Ovary (tissue), 9 donors: ENCODE data around the gene CCDC152. TPM values are rescaled to one million over a fixed set of nuclear protein-coding genes. Genes with fewer than 3 reads are reported as not detected.

Experiments
- DNase-seq, 5 donors: peaks; one replicate each; pipeline ENCODE4 v3.0.0-alpha.2; 2019 to 2020
- H3K27ac ChIP-seq, 2 donors: fragments of 200-600 bp; one replicate each; pipeline versions ENCODE4 v1.5.1 to v1.8.0; 2019 to 2022
- H3K27me3 ChIP-seq: fragments of 200-600 bp; one replicate; pipeline ENCODE4 v1.8.0; 2022
- H3K36me3 ChIP-seq: fragments of 200-600 bp; sonication (generic); one replicate; pipeline ENCODE4 v1.5.1; 2019
- H3K4me1 ChIP-seq: one replicate; pipeline ENCODE4 v1.8.1; 2013; ENCODE audit warnings: mild to moderate bottlenecking, moderate library complexity; ENCODE audit not compliant: insufficient read depth
- H3K4me3 ChIP-seq: fragments of 200-600 bp; sonication (generic); one replicate; pipeline ENCODE4 v1.5.1; 2017
- H3K9me3 ChIP-seq, 2 donors: fragments of 200-600 bp in 1 of 2; sonication (generic) in 1 of 2; one replicate each; pipeline versions ENCODE4 v1.5.1 to v1.8.1; 2013 to 2019; ENCODE audit warnings: mild to moderate bottlenecking in 1 of 2, moderate library complexity in 1 of 2
- EP300 ChIP-seq: sonication (generic); formaldehyde crosslinking; IDR thresholded peaks from one replicate; pipeline ENCODE4 v1.6.1; 2017; ENCODE audit warnings: antibody characterized with exemption
- POLR2A ChIP-seq: fragments of 450-650 bp; IDR thresholded peaks from one replicate; pipeline ENCODE4 v1.6.1; 2017; ENCODE audit warnings: antibody characterized with exemption, mild to moderate bottlenecking, moderate library complexity
- WGBS, 3 donors: extraction: QIAGEN DNeasy Blood & Tissue Kit in 1 of 3; methylation state at CpG; one replicate each; pipeline versions ENCODE4 v1.1.5 to v1.1.7; 2013 to 2017; 5-methylcytosine and 5-hydroxymethylcytosine counted together
- intact Hi-C, 4 donors: fragments of 100-400 bp; cut with DNase I; formaldehyde crosslinking; loops; one replicate each; pipeline versions ENCODE4 v1.11.0 to v1.15.1; 2022 to 2023
- polyA plus RNA-seq, 2 donors: library from polyadenylated mRNA; stranded (reverse); fragments of 200-250 nt in 1 of 2; fragments of 350-450 nt in 1 of 2; fragmentation: Illumina TruSeq in 1 of 2; extraction: RNeasy Lipid Tissue Mini Kit (QIAGEN cat#74804) in 1 of 2; gene quantifications; one replicate each; pipeline ENCODE4 v1.2.3, GENCODE V29; 2013 to 2014
- total RNA-seq, 7 donors: library from RNA; depleted of rRNA in 2 of 7; stranded (reverse); fragments of >200 nt in 2 of 7; fragmentation: NEBNext Ultra II Directional in 3 of 7; extraction: Animal tissue kit (Norgen Biotek cat#: 25700) in 3 of 7; gene quantifications; one replicate each; pipeline versions ENCODE4 v1.1.0 to v1.2.4, GENCODE V29; 2016 to 2023
- TF ChIP-seq, protein P1 (sequence below), 3 donors: fragments of 450-650 bp in 2 of 3; fragments of 200-600 bp in 1 of 3; IDR thresholded peaks; one replicate each; pipeline versions ENCODE4 v1.5.1 to v1.8.0; 2016 to 2022; ENCODE audit warnings: antibody characterized with exemption in 3 of 3, mild to moderate bottlenecking in 1 of 3
- donor health status: DM: no; HTN: no; CAD: no; lungs with moderate emphysema.
- donor health status: DM: no; HTN: no; CAD: no.
- donor health status: Bipolar disorder and iron deficiency.
- donor health status: DM: yes; HTN: yes; CAD: no.
- donor health status: DM: no; HTN: no; CAD: no.
- donor health status: DM: yes; HTN: yes; CAD: no.

CCDC152 gene
- total and polyA plus RNA-seq, 9 donors = 1.7 to 5.5 (median 3.7) TPM

- H3K27me3 ChIP-seq = no peaks in the 10 kb centered on the region
- peaks cover 5% of the 10 kb centered on the region for H3K4me1 ChIP-seq
- no peak overlapping the region for H3K4me3 ChIP-seq
- 94 to 98% (median 96%) methylated on average over 22 to 25 of the region's 25 CpGs for WGBS, 3 donors
- DNase-seq = no peak
- no peak overlapping the region for H3K27ac ChIP-seq
- no peaks in the 10 kb centered on the region for H3K36me3 ChIP-seq
- TF ChIP-seq, protein P1, sequence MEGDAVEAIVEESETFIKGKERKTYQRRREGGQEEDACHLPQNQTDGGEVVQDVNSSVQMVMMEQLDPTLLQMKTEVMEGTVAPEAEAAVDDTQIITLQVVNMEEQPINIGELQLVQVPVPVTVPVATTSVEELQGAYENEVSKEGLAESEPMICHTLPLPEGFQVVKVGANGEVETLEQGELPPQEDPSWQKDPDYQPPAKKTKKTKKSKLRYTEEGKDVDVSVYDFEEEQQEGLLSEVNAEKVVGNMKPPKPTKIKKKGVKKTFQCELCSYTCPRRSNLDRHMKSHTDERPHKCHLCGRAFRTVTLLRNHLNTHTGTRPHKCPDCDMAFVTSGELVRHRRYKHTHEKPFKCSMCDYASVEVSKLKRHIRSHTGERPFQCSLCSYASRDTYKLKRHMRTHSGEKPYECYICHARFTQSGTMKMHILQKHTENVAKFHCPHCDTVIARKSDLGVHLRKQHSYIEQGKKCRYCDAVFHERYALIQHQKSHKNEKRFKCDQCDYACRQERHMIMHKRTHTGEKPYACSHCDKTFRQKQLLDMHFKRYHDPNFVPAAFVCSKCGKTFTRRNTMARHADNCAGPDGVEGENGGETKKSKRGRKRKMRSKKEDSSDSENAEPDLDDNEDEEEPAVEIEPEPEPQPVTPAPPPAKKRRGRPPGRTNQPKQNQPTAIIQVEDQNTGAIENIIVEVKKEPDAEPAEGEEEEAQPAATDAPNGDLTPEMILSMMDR (IDR thresholded peaks at IDR 0.05) = no peak
- TF ChIP-seq POLR2A (no peak), EP300 (no peak)
- intact Hi-C loops = no loop called here
- H3K9me3 ChIP-seq = no peaks in the 10 kb centered on the region
Measured at GRCh38 chr5:42836070-42836769, 79.6 kb downstream of the CCDC152 start.

DNA sequence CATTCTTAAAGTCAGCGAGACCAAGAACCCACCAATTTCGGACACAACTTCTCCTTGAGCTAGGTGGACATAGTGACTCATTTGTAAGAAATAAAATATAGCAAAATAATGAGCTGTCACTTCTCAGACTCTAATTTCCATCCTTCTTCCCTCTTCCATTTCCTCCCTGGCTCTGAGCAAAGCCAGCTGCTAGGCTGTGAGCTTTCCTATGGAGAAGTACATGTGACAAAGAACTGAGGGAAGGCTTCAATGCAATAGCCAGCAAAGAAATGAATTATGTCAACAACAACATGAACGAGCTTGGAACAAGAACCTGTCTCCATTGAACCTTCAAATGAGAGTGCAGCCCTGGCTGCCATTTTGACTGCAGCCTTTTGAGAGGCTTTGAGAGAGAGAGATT is 81.0 kb downstream of the CCDC152 start:
- no peaks in the 10 kb centered on the region for H3K36me3 ChIP-seq
- peaks cover 5% of the 10 kb centered on the region for H3K4me1 ChIP-seq
- 77 to 79% (median 79%) methylated on average over 3 of the region's 3 CpGs for WGBS, 3 donors
- H3K27ac ChIP-seq = no peak overlapping the region
- no peaks in the 10 kb centered on the region for H3K27me3 ChIP-seq
- H3K9me3 ChIP-seq = no peaks in the 10 kb centered on the region
- no peak for TF ChIP-seq POLR2A
- TF ChIP-seq, protein P1 (IDR thresholded peaks at IDR 0.05) = no peak
- no peak for TF ChIP-seq EP300
- DNase-seq = no peak
- intact Hi-C loops = no loop called here
- H3K4me3 ChIP-seq = no peak overlapping the region

- no peaks in the 10 kb centered on the region for H3K36me3 ChIP-seq
- DNase-seq = no peak
- TF ChIP-seq EP300 = no peak
- TF ChIP-seq, protein P1 (IDR thresholded peaks at IDR 0.05) = no peak
- TF ChIP-seq POLR2A = no peak
- peaks cover 5% of the 10 kb centered on the region for H3K4me1 ChIP-seq
- WGBS, 3 donors = 81 to 85% (median 84%) methylated on average over 3 of the region's 3 CpGs
- H3K27me3 ChIP-seq = no peaks in the 10 kb centered on the region
- no peak overlapping the region for H3K27ac ChIP-seq
- no peak overlapping the region for H3K4me3 ChIP-seq
- intact Hi-C loops = no loop called here
- no peaks in the 10 kb centered on the region for H3K9me3 ChIP-seq
Measured at GRCh38 chr5:42839196-42839595, 82.6 kb downstream of the CCDC152 start.

GRCh38 chr5:42840269-42840668 is 83.7 kb downstream of the CCDC152 start:
- intact Hi-C loops = no loop called here
- H3K36me3 ChIP-seq = no peaks in the 10 kb centered on the region
- no peak for TF ChIP-seq POLR2A
- TF ChIP-seq, protein P1 (IDR thresholded peaks at IDR 0.05) = no peak
- TF ChIP-seq EP300 = no peak
- DNase-seq = peak; percentile 66 to 82 (median 79)
- no peak overlapping the region for H3K4me3 ChIP-seq
- WGBS, 3 donors = 10 to 12% (median 10%) methylated on average over 6 of the region's 6 CpGs
- H3K27me3 ChIP-seq = no peaks in the 10 kb centered on the region
- peak overlapping the region in 1 of 2 donors; percentile 62 for H3K27ac ChIP-seq
- no peaks in the 10 kb centered on the region for H3K9me3 ChIP-seq
- peaks cover 5% of the 10 kb centered on the region for H3K4me1 ChIP-seq
